SH-SY5Y (cell line): ENCODE data around the gene OR2V2.

Experiments used
- GATA2 ChIP-seq: IDR thresholded peaks from 2 replicates; pipeline ENCODE4 v1.6.1; 2011; ENCODE audit warnings: mild to moderate bottlenecking, low read depth, low read length
- GATA3 ChIP-seq: IDR thresholded peaks from 2 replicates; pipeline ENCODE4 v1.6.1; 2011; ENCODE audit warnings: low read depth, mild to moderate bottlenecking, low read length, moderate library complexity

GRCh38 chr5:181121675-181122561, 25.5 kb upstream of the OR2V2 start:
- no peak for TF ChIP-seq GATA3
- no peak for TF ChIP-seq GATA2
